ENCODE results near the gene GAGE12F. TPM values are rescaled to one million over a fixed set of nuclear protein-coding genes. Genes with fewer than 3 reads are reported as not detected.
"Not testable (repeated sequence)": the region's sequence is repeated elsewhere in the genome, so short reads cannot be mapped to it uniquely, and the experiment has no call there.

The GAGE12F gene
- not detected in 2 replicates for total RNA-seq

GRCh38 chrX:49560542-49560941 lies at the start of gene GAGE12F:
Gene GAGE12F, plus strand, starts transcription at chrX:49560842. Its CDS starts 1,155 bp downstream, at chrX:49561997.
- DNase-seq (ENCODE audit: low read depth): not testable (repeated sequence)

- not testable (repeated sequence) for DNase-seq (ENCODE audit: low read depth)
These were observed 28.8 kb upstream of the GAGE12F start, which contains the start of gene GAGE12C for GRCh38 chrX:49531877-49532276. Gene GAGE12C, plus strand, starts transcription at chrX:49532177. Its CDS starts 1,155 bp downstream, at chrX:49533332.

GRCh38 chrX:49541433-49541832 lies 19.2 kb upstream of the GAGE12F start, which contains the start of gene GAGE12D:
Gene GAGE12D, plus strand, starts transcription at chrX:49541733. Its CDS starts 1,155 bp downstream, at chrX:49542888.
- DNase-seq (ENCODE audit: low read depth): not testable (repeated sequence)

- DNase-seq (ENCODE audit: low read depth): not testable (repeated sequence)
These were observed 9.7 kb upstream of the GAGE12F start, which contains the start of gene GAGE12E for GRCh38 chrX:49550989-49551388. Gene GAGE12E, plus strand, starts transcription at chrX:49551289. Its CDS starts 1,155 bp downstream, at chrX:49552444.

- DNase-seq (ENCODE audit: low read depth): not testable (repeated sequence)
These were observed 8.1 kb downstream of the GAGE12F start for GRCh38 chrX:49568728-49569127.

GRCh38 chrX:49569152-49569551 lies 8.5 kb downstream of the GAGE12F start:
- DNase-seq (ENCODE audit: low read depth): not testable (repeated sequence)

- DNase-seq (ENCODE audit: low read depth): not testable (repeated sequence)
These were observed 9.5 kb downstream of the GAGE12F start, which contains the start of gene GAGE12G for GRCh38 chrX:49570100-49570499. Gene GAGE12G, plus strand, starts transcription at chrX:49570400. Its CDS starts 1,155 bp downstream, at chrX:49571555.

GRCh38 chrX:49579649-49580048 lies 19.0 kb downstream of the GAGE12F start, which contains the start of gene GAGE12H:
Gene GAGE12H, plus strand, starts transcription at chrX:49579949. Its CDS starts 1,155 bp downstream, at chrX:49581104.
- DNase-seq (ENCODE audit: low read depth): not testable (repeated sequence)

GRCh38 chrX:49589196-49589595 lies 28.6 kb downstream of the GAGE12F start, which contains the start of gene GAGE2A:
Gene GAGE2A, plus strand, starts transcription at chrX:49589496. Its CDS starts 1,155 bp downstream, at chrX:49590651.
- DNase-seq (ENCODE audit: low read depth): not testable (repeated sequence)

- not testable (repeated sequence) for DNase-seq (ENCODE audit: low read depth)
These were observed 29.3 kb downstream of the GAGE12F start for GRCh38 chrX:49589769-49590478.

- not testable (repeated sequence) for DNase-seq (ENCODE audit: low read depth)
These were observed 29.8 kb downstream of the GAGE12F start for GRCh38 chrX:49590488-49590887.

- not testable (repeated sequence) for DNase-seq (ENCODE audit: low read depth)
These were observed 38.1 kb downstream of the GAGE12F start, which contains the start of gene GAGE1 for GRCh38 chrX:49598720-49599119. Gene GAGE1, plus strand, starts transcription at chrX:49599020. Its CDS starts 1,155 bp downstream, at chrX:49600175.

- DNase-seq (ENCODE audit: low read depth): no peak
These were observed 50.2 kb downstream of the GAGE12F start for GRCh38 chrX:49610718-49611310.

Other genes starting within 250 kb of the GAGE12F start
- gene GAGE12J, start 238.8 kb upstream of the GAGE12F start, total RNA-seq: not detected in 2 replicates
- not detected in 2 replicates for gene GAGE13, start 229.3 kb upstream of the GAGE12F start, total RNA-seq
- not detected in 2 replicates for gene GAGE12C, start 28.7 kb upstream of the GAGE12F start, total RNA-seq
- gene GAGE12D, start 19.1 kb upstream of the GAGE12F start, total RNA-seq: not detected in 2 replicates
- not detected in 2 replicates for gene GAGE12E, start 9.6 kb upstream of the GAGE12F start, total RNA-seq
- gene GAGE12G, start 9.6 kb downstream of the GAGE12F start, total RNA-seq: not detected in 2 replicates
- gene GAGE12H, start 19.1 kb downstream of the GAGE12F start, total RNA-seq: not detected in 2 replicates
- gene GAGE2A, start 28.7 kb downstream of the GAGE12F start, total RNA-seq: not detected in 2 replicates
- gene GAGE1, start 38.2 kb downstream of the GAGE12F start, total RNA-seq: not detected in 2 replicates
- not detected in 2 replicates for gene PAGE1, start 135.1 kb downstream of the GAGE12F start, total RNA-seq

Data from renal cortical epithelial cell (primary cell).